Embryonic facial prominence (tissue), 1 donor: ENCODE data around the gene METTL25B.

Source experiments
- DNase-seq: peaks from one replicate; pipeline ENCODE4 v3.0.0-alpha.2; 2016; ENCODE audit errors: extremely low spot score

The METTL25B gene

DNA sequence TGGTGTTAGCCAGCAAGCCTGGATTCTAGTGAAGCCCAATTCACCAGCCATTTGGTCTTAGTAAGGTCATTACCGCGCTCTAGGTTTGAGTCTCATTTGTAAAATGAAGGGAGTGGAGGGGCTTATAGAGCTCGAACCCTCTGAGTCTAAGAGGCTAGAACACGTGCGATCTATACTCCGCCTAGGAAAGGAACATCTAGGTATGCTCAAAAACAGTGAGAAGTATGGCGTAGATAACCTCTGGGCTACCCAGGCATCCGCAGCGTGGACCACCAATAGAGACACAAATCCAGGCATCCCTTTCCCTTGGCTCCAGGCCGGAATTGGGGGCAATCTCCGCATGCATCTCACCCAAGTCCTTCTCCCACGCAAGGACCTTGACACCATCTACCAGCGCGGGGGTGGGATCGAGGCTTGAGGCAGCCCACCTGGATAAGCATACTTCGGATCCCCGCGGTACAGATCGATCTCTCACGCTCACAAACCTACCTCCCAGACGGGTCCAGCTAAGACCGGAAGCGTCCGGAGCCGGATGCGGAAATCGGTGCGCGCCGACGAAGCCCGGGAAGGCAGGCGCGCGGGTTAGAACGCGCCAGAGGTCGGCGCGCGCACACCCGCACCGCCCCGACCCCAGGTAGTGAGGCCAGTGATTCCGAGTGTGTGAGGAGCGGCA is at the start of gene METTL25B:
Gene METTL25B (plus strand): TSS at position 544 of the 673 bp plus-strand sequence. CDS start 636 bp downstream, outside the sequence.
- no peak for DNase-seq

DNA sequence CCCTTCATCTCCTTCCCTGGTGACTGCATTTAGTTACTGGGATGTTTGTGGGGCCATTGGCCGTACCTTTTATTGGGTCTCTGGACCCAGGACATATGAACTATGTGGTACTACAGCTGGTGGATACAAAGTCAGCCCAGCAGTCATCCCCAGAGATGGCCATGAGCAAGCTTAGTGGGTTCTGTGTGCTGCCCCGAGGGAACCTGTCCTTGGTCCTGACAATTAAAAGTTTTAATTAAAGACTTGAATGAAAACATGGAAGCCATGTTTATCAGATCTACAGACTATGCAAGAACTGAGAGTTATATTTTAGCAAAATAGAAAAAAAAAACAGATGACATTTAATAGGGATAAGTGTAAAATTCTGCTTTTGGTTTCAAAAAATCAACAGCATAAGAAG is 48.2 kb upstream of the METTL25B start:
- no peak for DNase-seq

DNA sequence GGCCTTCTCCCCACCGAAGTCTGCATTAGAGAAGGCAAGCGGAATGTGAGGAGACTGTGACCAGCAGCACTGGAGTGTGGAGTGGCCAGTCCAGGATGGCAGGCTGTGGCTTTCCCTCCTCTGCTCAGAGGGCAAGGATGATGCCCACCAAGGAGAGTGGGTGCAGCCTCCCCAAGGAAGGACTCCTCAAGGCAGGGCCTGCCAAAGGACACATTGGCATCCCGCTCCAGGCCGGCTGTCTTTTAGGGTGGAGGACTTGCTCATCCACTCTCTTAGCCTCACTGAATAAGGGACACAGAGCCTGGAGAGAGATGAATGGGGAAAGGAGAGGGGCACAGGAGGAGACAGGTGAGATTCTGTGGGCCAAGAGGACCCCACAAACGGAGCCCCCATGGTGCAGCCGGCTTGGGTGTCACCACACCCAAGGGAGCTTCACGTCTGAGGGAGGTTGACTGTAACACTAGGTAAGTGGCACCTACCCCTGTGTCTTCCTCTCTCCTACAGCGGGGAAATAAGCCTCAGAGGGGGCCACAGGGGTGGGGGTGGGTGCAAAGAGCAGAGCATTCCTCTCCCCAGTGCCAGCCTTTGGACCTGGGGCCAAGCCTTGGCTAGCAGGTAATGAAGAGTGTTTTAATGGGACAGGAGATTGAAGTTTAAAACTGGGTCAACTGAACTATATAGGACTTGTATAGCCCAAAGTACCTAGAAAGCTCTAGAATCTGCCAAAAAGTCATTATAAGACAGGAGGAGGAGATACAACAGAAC is 46.9 kb upstream of the METTL25B start:
- DNase-seq: no peak

DNA sequence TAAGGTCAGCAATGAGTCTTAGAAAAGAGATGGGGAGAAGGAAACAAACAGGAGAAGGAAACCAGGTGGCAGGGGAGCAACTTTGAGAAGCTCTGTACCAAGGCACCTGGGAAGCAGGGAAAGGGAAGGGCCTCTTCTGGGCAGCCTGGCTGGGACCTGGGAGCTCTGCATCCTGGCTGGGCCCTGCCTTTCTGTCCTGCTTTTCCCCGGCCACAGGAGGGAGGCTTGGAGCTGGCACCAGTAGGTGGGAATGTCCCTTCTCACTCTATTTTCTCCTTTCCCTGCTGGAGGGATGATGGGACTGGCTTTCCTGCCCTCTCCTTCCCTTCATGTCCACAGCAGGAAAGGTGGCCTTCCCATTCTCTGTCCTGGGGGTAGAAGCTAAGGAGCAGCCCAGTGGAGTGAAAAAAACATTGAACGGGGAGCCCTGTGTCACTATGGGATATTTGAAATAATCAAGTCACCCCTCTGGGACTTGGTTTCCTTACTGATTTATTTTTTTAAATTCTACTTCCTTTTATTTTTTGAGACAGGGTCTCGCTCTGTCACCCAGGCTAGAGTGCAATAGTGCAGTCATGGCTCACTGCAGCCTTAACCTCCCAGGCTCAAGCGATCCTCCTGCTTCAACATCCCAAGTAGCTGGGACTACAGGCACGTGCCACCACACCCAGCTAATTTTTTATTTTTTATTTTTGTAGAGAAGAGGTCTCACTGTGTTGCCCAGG is 45.9 kb upstream of the METTL25B start:
- no peak for DNase-seq

DNA sequence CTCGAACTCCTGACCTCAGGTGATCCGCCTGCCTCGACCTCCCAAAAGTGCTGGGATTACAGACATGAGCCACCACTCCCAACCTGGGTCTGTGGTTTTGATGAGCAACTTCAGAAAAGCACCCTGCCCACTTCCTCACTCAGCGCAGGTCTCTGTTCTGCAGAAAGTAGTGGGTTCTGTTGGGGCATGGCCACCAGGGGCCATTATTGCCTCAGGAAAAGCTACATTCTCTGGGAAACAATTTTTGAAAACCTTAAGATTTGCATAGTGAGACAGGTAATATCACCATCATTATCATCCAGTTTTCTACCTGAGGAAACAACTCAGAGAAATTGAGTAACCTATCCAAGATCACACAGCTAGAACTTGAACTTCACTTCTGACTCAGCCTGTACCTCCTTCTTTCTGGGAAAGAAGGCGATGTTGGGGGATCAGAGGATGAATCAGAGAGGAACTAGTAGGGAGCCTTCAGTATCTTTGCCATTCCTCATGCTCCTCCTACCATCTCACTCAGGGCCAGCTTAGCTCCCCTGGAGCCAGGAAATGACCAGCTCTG is 44.0 kb upstream of the METTL25B start:
- no peak for DNase-seq

DNA sequence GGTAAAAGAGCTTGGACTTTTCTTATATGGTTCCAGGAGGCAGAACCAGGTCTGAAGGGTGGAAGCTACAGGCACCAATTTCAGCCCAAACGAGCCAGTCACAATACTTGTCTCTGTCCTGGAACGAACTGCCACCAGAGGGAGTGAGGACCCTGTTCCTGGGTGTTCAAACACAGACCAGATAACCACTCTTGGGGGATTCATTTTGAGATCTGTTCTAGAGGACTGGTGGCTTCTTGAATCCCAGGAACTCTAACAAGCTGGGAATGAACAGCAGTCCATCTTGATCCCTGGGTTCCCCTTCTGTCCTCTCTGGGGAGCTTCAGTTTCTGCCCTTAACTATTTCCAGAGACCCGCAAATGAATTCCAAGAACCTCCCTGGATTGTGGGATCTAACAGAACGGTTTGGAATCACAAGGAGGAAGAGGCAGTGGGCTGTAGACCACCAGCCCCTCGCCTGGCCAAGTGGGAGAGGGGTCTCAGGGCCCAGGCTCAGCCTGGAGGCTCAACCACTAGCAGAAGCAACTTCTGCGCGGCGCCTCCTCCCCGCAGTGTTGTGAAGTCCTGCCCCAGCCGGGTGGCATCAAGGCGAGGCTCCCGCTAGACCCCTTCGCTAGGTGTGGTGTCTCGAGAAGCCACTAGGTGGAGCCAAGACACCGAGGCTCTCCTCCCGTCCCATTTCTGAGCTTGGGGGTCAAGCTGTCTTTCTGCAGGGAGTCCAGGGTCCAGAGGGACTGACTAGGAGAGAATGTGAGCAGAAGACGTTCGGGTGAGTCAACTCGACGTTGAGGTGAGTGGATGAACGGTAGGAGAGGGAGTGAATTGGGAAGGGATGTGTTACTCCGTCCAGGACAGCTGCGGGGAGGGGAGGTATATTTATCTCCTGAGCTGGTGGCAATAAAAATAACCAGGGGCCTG is 39.0 kb upstream of the METTL25B start:
- peak; percentile 70 for DNase-seq

DNA sequence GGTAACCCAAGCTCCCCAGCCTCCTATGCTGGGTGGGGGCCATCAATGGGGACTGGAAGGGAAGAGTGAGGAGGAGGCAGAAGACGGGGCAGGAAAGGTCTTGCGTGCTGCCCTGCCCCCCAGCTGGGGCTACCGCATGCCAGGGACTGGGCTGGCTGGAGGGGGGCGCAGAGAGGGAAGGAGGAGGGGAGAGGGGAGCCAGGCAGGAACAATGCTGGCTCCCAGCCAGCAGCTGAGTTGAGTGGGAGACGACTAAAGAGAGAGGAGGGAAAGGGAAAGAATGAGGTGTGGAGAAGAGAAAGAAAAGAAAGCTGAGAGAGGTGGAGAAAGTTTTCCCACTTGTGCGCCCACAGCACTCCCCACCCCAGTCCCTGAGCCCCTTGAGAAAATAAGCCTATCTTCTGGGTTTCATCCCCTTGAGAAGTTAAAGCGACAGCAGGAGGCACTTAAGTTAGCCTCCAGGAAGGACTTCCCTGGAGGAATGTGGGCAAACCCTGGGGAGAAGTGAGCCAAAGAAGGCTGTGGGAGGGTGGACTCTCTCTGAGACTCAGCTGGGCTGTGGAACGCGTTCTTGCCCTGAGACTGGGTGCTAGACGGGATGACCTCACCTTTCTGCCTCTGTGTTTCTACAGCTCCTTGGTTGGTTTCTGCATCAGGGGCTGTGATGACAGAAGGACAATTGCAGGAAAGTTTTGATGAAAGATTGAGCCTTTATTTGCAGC is 38.2 kb upstream of the METTL25B start:
- no peak for DNase-seq

DNA sequence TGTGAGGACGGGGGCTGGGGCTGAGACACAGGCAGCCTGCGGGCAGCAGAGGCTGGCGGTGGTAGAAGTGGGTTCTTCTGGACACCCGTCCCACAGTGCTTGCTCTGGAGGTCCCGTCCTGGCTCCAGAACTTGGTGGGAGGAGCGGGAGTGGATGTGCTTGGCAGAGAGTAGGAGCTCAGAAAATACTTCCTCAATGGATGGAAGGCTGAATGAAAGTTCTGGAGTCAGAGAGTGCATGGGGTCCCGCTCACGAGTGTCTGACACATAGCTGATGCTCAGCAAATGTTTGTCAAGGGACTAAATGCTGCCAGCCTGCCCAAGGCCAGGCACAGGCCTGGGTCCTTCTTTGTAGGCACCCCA is 37.6 kb upstream of the METTL25B start:
- no peak for DNase-seq

DNA sequence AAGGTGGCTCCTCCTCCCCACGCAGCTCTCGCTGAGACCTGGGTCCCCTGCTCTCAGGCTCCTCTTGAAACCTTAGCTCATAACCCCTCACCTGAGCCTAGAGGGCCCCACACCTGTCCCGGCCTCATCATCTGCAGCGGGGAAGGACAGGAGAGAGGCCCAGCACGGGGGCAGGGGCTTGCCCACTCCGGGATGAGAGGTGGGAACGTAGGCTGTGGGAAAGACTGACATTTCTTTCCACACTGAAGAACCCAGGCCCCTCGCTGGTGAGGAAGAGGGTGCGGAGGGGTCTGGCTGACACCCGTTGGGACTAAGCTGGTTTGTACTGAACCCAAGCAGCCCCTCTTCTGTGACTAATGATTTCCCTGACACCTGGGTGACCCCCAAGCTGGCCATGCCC is 37.1 kb upstream of the METTL25B start:
- no peak for DNase-seq

DNA sequence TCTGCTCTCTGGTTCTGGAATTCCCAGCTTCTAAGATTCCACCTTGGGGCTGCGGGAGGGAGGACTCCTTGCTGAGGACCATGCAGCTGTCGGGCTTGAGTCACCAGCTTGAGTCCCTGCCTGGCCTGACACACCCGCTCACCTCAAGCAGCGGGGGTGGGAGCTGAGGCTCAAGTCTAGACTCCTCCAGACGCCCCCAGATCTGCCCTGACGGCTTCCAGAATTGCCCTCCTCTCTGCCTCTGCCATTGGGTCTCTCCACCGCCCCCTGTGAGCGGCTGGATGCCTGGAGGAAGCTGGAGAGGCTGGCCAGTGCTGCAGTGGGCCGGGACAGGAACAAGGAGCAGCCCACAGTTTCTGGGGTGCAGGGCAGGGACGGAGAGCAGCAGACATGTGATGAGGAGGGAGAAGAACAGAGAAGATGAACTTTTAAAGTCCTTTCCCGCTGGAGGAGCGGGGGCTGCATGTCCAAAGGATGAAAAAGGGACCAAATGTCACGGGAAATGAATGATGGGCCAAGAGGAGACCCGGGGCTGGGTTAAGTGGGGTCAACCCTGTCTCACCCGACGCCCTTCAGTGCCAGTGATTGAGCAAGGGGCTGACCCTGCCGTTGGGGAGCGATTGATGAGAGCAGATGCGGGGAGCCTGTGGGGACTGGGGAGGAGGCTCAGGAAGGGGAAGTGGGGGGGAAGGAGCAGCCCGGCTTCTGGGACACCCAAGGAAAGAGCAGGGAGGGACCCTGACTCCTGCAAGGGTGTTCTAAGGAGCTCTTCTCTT is 36.4 kb upstream of the METTL25B start:
- DNase-seq: no peak

DNA sequence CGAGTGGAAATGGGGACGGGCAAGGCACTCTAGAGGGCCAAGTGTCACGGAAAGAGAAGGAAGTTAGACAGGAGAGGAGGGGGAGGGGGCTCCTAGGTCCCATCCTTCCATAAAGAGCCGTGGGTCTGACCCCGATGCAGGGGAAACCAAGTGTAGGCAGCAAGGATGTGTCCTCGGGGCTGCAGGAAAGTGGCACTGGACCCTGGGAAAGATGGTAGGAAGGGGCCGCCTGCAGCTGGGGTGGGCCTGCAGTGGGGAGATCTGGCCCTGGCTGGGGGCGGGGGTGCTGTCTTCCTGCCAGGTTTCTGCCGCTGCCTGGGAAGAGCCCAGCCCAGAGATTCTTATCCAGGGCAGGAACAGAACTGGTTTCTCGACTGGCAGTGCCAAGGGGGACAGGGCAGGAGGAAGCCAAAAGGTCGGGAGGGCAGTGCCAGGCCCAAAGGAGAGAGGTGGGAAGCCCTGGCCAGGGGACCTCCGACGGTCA is 35.8 kb upstream of the METTL25B start:
- DNase-seq: no peak

DNA sequence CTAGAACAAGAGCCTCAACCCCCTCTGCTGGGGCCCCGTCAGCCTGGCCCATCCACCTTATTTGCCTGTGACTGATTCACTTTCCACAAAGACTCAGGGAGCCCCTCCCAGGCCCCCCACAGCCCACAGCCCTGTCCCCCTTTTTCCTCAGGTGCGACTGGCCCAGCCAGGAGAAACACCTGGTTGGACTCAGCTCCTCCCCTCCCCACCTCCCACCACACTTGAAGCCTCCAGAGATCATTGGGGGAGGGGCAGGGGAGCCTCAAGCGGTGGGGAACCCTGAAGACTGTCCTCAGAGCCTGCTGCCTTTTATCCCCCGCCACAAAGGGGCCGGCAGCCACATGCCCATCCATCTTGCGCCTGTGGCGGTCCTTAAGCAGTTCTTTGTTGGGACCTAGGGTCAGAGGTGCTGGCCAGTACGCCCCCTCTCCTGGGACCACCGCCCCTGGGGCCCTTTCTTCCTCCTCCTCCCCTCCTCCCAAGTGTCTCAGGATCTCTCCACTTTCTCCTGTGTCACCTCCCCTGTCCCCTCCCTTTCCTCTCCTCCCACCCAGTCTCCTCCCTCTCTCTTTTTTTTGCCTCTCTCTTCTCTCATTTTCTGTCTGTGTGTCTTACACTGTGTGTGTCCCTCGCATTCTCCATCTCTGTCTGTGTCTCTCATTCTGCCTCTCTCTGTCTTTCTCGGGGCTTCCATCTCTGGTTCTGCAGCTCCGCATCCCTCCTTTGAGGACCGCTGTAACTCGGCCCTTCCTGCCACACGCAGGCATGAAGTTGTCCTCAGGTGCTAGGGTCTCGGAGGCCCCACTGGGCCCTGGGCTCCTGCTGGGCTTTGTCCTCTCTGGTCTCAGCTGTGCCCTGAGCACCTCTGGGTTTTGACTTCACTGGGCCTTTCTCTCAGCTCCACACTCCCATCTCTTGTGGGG is 35.1 kb upstream of the METTL25B start:
- no peak for DNase-seq

DNA sequence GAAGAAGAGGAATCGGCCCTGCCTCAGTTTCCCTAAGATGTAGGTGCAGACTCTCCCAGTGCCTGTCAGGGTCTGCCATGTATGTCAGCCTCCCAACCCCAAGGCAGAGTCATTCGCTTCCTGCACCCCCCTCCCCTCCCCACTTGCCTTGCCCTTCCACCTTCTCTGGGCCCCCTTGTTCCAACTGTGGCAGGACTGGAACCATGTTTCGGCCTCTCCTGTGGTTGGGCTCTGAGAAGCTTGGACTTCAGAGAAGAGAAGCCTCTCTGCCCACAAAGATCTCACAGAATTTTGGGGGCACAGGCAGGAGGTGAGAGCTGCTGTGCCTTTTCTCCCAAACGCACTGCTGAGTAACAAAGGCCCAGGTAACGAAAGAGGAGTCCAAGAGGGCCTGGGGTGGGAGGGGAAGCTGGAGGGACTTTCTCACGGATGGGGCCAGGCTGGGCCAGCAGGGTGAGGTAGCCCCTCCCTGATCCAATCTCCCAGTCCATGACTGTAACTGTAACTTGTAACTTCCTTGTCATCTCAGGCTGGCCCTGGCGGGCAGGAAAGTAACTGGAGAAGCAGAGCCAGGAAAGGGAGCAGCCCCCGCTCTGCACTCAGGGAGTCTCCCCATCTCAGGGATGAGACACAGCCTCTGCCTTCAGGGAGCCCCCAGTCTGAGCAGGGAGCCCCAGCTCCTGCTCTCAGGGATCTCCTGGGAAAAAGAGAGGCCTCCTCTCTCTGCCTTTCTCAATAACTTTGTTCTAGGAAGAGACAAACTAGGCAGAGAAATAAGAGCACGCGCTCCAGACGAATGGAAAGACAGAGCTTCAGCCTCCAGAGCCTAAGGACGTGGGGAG is 34.2 kb upstream of the METTL25B start:
- no peak for DNase-seq

DNA sequence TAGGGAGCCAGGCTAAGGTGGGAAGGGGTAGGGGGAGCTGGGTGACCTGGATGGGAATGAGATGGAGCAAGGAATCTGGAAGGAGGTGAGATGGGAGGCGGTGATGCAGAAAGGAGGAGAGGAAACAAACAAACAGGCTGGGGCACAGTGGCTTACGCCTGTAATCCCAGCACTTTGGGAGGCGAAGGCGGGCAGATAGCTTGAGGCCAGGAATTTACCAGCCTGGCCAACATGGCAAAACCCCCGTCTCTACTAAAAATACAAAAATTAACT is 33.6 kb upstream of the METTL25B start:
- DNase-seq: no peak

DNA sequence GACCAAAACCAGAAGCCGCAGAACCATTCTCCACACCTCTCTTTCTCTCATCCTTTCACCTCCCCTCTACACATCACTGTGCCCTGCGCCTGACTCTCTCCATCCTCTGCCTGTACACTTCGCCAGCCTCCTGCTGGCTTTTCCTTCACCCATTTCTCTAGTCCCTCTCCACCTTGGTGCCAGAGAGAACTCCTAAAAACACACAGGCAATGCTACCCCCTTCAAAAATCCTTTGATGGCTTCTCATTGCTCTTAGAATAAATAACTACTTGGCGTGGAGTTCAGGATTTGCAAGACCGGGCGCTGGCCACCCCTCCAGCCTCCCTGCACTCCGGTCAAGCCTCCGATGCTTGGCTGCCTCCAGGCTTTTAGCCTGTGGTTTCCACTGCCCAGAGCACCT is 31.5 kb upstream of the METTL25B start:
- no peak for DNase-seq

DNA sequence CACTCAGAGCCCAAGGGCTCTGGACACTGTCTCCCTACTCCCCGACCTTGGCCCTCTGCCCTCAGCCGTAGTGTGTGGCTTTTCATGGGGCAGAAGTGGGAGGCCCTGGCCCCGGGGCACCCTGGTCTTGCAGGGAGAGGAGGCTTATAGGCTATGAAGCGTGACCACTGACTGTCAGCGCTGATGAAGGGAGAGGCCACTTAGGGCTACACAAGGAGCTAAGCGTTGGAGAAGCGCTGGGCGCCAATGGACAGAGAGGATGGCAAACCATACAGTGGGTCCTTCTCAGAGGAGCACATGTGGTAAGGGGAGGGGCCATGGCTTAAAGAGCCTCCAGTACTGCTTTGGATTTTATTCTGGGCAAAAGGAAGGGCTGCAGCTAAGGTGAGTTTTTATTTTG is 30.8 kb upstream of the METTL25B start:
- DNase-seq: no peak

DNA sequence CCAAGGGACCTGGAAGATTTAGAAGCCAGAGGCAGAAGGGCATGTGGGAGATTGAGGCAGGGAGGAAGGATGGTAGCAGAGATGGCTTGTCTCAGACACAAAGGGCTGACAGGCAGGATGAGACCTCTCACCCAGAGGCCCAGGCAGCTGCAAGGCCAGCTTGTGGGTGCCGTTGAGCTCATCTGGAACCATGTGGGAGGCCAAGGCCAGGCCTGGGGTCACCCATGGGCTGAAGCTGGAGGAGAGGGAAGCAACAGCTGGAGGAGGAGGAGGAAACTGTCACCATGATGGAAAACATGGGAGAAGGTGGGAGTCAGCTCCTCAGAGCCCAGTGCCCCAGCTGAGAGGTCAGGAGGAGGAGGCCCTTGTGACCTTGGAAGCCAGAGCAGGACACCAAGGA is 29.3 kb upstream of the METTL25B start:
- DNase-seq: no peak
